ENCODE results near the gene SPAG16.

The SPAG16 gene

GRCh38 chr2:214035921-214036320 is 751.7 kb downstream of the SPAG16 start:
- H3K4me1 ChIP-seq (ENCODE audit: low read depth, poor library complexity, severe bottlenecking): no peaks in the 10 kb centered on the region
- H2AFZ ChIP-seq (ENCODE audit: low read depth): no peak overlapping the region
- H3K9ac ChIP-seq: no peak overlapping the region
- TF ChIP-seq CTCF (conservative IDR thresholded peaks at IDR 0.05; ENCODE audit: low read depth, low read length): no peak
- H3K36me3 ChIP-seq (ENCODE audit: insufficient read depth): no peaks in the 10 kb centered on the region
- H3K4me2 ChIP-seq: no peak overlapping the region
- H3K27ac ChIP-seq: no peak overlapping the region
- H4K20me1 ChIP-seq (ENCODE audit: insufficient read depth): no peaks in the 10 kb centered on the region
- H3K27me3 ChIP-seq (ENCODE audit: insufficient read depth, low read depth): no peaks in the 10 kb centered on the region
- no peak overlapping the region for H3K4me3 ChIP-seq (IDR thresholded peaks at IDR 0.05; ENCODE audit: insufficient read depth, low read depth, low read length)
- no peaks in the 10 kb centered on the region for H3K79me2 ChIP-seq (ENCODE audit: insufficient read depth, low read depth)

DNA sequence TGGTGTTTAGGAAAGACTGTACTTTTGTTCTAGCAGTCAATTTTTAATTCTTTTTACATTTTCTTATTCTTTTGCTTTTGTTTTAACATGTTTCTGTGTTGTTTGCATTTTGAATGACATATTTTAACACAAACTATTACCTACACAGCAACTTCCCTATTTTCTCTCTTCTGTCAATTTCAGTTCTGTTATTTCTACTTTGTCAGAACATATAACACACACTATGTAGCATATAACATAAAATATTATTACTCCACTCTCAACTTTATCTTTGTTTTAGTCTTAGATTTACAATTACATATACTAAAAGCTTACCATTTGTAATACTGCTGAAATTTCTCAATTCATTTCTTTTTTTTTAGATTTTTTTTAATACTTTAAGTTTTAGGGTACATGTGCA is 753.9 kb downstream of the SPAG16 start:
- Histone ChIP-seq H3K27me3 (ENCODE audit: insufficient read depth, low read depth) (no peaks in the 10 kb centered on the region), H3K79me2 (ENCODE audit: insufficient read depth, low read depth) (no peaks in the 10 kb centered on the region), H2AFZ (ENCODE audit: low read depth) (no peak overlapping the region), H3K4me1 (ENCODE audit: low read depth, poor library complexity, severe bottlenecking) (no peaks in the 10 kb centered on the region), H3K36me3 (ENCODE audit: insufficient read depth) (no peaks in the 10 kb centered on the region), H3K4me3 (IDR thresholded peaks at IDR 0.05; ENCODE audit: insufficient read depth, low read depth, low read length) (no peak overlapping the region), H3K9ac (no peak overlapping the region), H3K27ac (no peak overlapping the region), H3K4me2 (no peak overlapping the region), H4K20me1 (ENCODE audit: insufficient read depth) (no peaks in the 10 kb centered on the region)
- TF ChIP-seq CTCF (conservative IDR thresholded peaks at IDR 0.05; ENCODE audit: low read depth, low read length): no peak

DNA sequence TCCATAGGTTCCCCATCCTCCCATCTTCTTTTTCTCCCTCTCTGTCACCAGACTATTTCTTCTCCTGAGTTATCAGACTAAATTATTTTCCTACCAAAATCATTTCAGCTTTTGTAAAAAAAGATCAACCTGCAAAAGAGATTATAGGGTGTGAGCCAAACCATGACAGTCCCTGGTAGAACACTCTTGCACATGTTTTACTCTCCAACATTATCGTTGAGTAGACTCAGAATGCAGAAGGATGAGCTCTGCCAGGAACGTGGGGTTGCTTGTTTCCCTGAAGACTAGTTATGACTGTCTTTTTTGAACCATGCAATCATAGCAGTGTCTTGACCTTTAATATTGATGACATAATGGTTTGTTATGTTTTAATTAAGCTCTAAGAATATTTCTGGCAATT is 766.5 kb downstream of the SPAG16 start:
- Histone ChIP-seq H3K4me2 (no peak overlapping the region), H2AFZ (ENCODE audit: low read depth) (no peak overlapping the region), H4K20me1 (ENCODE audit: insufficient read depth) (no peaks in the 10 kb centered on the region), H3K27ac (no peak overlapping the region), H3K36me3 (ENCODE audit: insufficient read depth) (no peaks in the 10 kb centered on the region), H3K27me3 (ENCODE audit: insufficient read depth, low read depth) (no peaks in the 10 kb centered on the region), H3K9ac (no peak overlapping the region), H3K79me2 (ENCODE audit: insufficient read depth, low read depth) (no peaks in the 10 kb centered on the region), H3K4me1 (ENCODE audit: low read depth, poor library complexity, severe bottlenecking) (no peaks in the 10 kb centered on the region), H3K4me3 (IDR thresholded peaks at IDR 0.05; ENCODE audit: insufficient read depth, low read depth, low read length) (no peak overlapping the region)
- TF ChIP-seq CTCF (conservative IDR thresholded peaks at IDR 0.05; ENCODE audit: low read depth, low read length): no peak

GRCh38 chr2:214051585-214051984 is 767.3 kb downstream of the SPAG16 start:
- Histone ChIP-seq H3K4me3 (IDR thresholded peaks at IDR 0.05; ENCODE audit: insufficient read depth, low read depth, low read length) (no peak overlapping the region), H3K9ac (no peak overlapping the region), H3K27me3 (ENCODE audit: insufficient read depth, low read depth) (no peaks in the 10 kb centered on the region), H3K4me1 (ENCODE audit: low read depth, poor library complexity, severe bottlenecking) (no peaks in the 10 kb centered on the region), H3K27ac (no peak overlapping the region), H4K20me1 (ENCODE audit: insufficient read depth) (no peaks in the 10 kb centered on the region), H2AFZ (ENCODE audit: low read depth) (no peak overlapping the region), H3K79me2 (ENCODE audit: insufficient read depth, low read depth) (no peaks in the 10 kb centered on the region), H3K36me3 (ENCODE audit: insufficient read depth) (no peaks in the 10 kb centered on the region), H3K4me2 (no peak overlapping the region)
- TF ChIP-seq CTCF (conservative IDR thresholded peaks at IDR 0.05; ENCODE audit: low read depth, low read length): no peak

DNA sequence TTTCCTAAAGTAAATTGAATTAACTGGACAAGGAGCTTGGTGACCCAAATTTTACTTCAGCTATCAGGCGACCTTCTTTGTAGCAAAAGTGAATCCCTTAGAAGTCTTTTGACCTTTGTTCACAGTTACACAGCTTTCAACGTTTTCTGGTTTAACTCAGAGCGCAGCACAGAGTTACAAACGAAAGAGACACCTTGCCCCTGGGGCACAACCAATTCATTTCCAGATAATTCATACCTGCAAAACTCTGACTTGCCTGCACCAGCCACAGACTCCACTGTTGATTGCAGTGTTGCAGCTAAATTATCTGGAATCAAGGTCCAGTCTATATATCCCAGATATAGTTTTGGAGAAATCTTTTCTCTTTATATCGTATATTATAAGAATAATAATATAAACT is 768.0 kb downstream of the SPAG16 start:
- Histone ChIP-seq H2AFZ (ENCODE audit: low read depth) (no peak overlapping the region), H3K27me3 (ENCODE audit: insufficient read depth, low read depth) (no peaks in the 10 kb centered on the region), H3K4me2 (no peak overlapping the region), H3K36me3 (ENCODE audit: insufficient read depth) (no peaks in the 10 kb centered on the region), H3K4me1 (ENCODE audit: low read depth, poor library complexity, severe bottlenecking) (no peaks in the 10 kb centered on the region), H3K79me2 (ENCODE audit: insufficient read depth, low read depth) (no peaks in the 10 kb centered on the region), H3K27ac (no peak overlapping the region), H3K4me3 (IDR thresholded peaks at IDR 0.05; ENCODE audit: insufficient read depth, low read depth, low read length) (no peak overlapping the region), H3K9ac (no peak overlapping the region), H4K20me1 (ENCODE audit: insufficient read depth) (no peaks in the 10 kb centered on the region)
- no peak for TF ChIP-seq CTCF (conservative IDR thresholded peaks at IDR 0.05; ENCODE audit: low read depth, low read length)

Data from KMS-11 (cell line).